ENCODE data around the gene PRELID3B.

- TF ChIP-seq CTCF (conservative IDR thresholded peaks at IDR 0.05; ENCODE audit: low read length) (no peak), EZH2phosphoT487 (IDR thresholded peaks at IDR 0.05; ENCODE audit: borderline replicate concordance) (no peak)
These were observed 48.0 kb downstream of the PRELID3B start for GRCh38 chr20:58994390-58995159.

All from Loucy (cell line).